ENCODE results near the gene IGFLR1.

- TF ChIP-seq, protein P1, sequence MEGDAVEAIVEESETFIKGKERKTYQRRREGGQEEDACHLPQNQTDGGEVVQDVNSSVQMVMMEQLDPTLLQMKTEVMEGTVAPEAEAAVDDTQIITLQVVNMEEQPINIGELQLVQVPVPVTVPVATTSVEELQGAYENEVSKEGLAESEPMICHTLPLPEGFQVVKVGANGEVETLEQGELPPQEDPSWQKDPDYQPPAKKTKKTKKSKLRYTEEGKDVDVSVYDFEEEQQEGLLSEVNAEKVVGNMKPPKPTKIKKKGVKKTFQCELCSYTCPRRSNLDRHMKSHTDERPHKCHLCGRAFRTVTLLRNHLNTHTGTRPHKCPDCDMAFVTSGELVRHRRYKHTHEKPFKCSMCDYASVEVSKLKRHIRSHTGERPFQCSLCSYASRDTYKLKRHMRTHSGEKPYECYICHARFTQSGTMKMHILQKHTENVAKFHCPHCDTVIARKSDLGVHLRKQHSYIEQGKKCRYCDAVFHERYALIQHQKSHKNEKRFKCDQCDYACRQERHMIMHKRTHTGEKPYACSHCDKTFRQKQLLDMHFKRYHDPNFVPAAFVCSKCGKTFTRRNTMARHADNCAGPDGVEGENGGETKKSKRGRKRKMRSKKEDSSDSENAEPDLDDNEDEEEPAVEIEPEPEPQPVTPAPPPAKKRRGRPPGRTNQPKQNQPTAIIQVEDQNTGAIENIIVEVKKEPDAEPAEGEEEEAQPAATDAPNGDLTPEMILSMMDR (IDR thresholded peaks at IDR 0.05 in 8 of 11, conservative IDR thresholded peaks at IDR 0.05 in 3 of 11) = no peak
- TF ChIP-seq POLR2A (IDR thresholded peaks at IDR 0.05) (no peak), POLR2AphosphoS5 (IDR thresholded peaks at IDR 0.05) (no peak)
Observed at GRCh38 chr19:35755131-35755549, 12.9 kb upstream of the IGFLR1 start.
